Measurements from ENCODE around the gene AMPD3.

AMPD3 gene

DNA sequence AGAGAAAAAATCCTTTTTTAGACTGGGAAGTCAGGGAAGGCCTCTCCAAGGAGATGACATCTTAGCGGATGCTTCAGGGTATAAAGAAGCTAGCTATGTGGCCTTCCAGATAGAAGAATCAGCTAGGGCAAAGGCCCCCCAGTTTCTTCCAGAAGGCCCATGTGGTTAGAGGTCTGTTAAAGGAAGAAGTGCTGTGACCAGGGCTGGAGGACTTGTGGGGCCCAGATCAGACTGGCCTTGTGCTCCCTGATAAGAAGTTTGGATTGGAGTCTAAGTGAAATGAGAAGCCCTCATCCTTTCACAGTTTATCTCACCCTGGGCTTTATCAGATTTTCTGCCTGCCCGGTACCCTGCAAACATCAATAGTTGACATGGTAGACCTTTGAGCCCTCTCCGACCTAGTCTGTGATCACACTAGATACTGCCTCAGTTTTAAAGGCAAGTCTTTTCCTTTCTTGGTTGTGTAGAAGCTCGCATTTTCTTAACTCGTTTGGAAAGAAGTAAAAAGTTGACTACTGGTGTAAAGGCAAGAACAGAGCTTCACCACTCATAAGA lies 7.8 kb downstream of the AMPD3 start:
- DNase-seq: no peak

DNA sequence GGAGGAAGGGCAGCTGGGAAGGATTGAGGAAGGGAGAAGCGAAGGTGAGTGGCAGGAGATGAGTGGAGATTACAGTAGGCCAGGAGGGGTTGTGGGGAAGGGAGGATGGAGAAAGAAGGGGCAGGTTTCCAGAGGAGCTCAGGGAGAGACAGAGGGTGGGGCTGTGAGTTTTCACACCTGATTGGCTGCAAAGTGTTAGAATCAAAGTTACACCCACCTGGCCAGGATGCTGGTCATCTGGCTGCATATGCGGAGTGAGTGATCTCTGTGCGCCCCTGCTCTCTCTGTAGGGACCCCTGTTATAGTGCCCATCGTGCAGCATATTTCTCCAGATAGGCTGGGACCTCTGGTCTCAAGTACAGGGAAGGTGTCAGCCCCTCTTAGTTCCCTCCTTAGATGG lies 18.3 kb downstream of the AMPD3 start:
- no peak for DNase-seq

DNA sequence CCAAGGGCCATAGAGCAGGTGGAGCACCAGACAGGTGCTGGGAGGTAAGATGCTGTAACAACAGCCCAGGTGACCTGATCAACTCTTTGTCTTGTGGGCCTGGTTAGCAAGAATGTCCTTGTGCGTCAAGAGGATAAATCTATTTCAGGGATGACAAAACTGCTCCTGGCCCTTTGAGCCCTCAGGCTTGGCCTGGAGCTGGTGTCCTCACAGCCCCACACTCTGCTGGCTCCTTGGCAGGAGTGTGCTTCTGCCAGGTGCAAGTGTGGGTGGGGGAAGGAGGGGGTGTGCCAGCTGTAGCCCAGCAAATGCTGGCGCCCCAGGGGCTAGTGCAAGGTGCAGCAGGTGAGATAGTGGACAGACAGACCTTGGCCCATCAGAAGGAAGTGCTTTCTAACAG lies 19.5 kb downstream of the AMPD3 start:
- DNase-seq: no peak

DNA sequence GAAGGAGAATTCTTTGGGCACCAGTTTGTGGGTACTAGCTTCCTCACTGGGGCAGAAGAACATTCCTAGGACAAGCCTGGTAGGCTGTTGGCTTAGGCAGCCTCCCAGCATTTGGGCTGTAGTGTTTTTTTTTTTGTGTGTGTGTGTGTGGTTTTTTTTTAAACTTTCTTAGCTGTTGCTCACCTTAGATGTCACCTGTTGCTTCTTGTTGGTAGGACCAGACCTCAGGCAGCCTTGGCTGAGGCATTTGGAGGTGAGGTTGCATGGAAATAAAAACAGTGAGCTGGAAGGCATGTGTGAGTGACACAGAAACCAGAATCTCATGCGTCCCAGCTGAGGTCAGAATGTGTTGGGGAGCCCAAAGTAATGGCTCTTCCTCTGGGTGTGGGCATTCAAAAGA lies 21.3 kb downstream of the AMPD3 start:
- DNase-seq: no peak

DNA sequence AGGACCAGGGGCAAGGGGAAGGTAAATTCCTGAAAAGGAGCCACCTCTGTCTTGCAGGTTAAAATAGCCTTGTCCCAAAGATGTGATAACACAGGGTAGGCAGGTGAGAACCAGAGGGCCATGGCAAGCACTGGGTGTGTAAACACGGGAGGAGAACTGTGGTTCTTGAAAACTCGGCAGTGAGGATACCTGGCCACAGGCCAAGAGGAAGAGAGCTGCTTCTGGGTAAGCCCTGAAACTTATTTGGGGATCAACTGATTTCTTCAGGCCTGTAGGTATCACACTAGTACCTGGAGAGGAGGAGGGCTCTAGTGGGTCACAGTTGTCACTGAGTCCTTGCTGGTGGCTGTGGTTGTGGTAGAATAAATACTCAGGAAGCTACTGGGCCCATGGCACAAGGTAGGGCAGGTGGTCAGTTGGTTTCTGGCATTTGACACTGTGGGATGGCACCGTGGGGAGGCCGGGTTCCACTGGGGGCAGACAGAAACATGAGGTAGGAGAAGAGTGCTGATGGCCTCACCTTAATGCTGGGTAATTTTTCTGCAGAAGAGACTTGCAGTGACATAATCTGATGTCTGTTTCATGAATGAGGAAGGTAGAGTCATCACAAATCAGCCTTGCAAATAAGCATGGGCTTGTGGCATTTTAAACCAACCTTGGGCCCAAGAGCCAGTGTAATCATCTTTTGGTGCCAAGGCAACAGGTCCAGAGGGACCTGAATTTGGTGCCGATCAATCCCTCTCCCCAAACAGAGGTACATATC lies 22.0 kb downstream of the AMPD3 start:
- DNase-seq: no peak

DNA sequence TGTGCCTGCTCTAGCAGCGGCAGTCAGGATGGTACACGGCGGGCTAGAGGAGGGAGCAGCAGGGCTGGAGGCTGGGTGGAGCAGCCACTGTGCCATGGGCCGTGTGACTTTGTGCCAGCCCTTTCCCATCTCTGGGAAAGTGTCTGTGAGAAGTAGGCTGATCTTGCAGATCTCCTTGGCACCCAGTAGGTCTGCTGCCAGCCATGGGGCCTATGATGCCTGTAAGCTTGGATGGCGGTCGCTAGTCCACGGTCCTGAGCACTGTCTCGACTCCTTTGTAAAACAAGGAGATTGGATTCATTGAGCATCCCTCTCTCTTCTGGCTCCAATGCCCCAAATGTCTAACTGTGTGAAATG lies 22.6 kb downstream of the AMPD3 start:
- DNase-seq: no peak

DNA sequence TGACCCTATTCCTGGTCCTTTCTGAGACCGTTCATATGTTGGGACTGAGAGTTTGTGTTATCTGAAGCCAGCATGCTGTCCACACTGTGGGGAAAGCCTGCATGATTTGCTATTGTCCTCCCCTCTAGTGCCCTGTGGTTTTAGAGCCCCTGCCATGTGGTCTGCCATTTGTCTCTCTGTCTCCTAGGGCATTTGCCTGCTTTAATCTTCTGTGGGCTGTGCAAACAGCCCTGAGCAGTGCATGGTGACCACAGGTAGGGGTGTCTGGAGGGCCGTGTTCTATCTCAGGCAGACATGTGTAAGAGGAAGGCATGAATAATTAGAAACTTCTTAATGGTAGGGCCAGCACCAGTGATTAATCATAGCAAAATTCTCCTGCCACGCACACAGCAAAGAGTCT lies 23.0 kb downstream of the AMPD3 start:
- no peak for DNase-seq

DNA sequence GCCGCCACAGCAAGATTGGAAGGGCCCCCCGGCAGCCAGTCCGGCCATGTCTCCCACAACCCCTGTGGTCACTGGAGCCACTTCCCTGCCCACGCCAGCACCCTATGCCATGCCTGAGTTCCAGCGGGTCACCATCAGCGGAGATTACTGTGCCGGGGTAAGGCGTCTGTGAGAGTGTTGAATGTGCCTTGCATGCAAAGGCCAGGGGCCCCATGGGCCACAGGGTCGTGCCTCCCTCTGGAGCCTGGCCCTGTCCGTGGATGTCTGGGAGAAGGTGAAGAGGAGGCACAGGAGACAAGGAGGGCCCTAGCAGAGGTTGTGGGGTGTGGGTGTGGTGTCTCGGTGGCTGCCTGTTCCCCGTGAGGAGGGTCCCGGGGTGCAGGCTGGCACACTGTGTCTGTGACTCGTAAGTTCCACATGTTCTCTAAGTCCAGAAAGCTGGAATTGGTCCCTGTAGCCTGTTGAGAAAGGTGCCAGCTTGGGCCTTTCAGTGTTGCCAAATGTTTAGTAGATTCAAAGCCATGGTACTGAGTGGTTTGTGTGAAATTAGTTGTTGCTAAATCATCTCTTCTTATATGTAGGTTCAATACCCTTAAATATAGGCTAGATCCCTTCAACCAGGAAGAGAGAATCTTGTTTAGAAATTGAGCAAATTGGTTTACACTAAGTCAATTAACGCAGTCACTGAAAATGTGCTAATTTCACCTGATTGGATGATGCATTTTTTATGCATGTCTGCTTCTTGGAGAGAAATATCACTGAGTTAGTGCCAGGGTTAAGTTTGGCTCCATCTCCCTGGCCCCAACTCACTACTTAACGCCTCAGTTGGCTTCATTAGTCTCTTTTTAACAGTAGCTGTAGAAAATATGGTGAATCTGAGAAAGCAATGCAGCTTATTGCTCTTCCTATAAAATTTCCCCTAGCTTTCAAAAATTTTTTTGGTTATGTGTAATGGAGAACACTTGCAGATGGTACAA lies 23.8 kb downstream of the AMPD3 start:
- no peak for DNase-seq

DNA sequence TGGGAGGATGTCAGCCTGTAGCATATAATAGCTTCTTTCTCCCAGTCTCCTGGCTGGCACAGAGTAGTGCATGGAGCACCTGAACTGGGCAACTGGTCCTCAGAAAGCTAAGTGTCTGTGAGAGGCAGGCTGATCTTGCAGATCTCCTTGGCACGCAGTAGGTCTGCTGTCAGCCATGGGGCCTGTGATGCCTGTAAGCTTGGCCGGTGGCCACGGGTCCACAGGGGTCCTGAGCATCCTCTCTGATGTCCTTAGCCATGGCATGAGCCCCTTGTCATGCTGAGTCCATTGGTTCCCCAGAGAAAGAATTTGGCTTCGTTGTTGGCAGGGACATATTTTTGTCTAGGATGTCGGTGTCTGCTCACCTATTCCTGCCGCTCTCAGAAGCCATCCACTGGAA lies 25.0 kb downstream of the AMPD3 start:
- no peak for DNase-seq

DNA sequence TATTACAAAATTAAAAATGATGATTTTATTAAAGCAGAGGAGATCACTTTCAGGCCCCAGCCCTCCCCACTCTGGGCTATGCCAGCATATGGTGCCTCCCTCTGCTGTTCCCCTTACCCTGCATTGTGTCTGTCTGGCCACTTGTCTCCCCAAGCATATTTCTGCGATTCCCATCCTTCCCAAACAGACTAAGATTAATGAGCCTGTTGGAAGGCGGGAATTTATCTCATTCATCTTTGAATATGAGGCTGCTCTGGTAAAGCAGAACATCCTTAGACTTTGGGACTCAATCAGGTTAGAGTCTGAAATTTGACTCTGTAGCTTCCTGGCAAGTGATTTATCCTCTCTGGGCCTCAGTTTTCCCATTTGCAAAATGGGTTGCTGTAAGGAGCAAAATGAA lies 25.7 kb downstream of the AMPD3 start:
- no peak for DNase-seq

DNA sequence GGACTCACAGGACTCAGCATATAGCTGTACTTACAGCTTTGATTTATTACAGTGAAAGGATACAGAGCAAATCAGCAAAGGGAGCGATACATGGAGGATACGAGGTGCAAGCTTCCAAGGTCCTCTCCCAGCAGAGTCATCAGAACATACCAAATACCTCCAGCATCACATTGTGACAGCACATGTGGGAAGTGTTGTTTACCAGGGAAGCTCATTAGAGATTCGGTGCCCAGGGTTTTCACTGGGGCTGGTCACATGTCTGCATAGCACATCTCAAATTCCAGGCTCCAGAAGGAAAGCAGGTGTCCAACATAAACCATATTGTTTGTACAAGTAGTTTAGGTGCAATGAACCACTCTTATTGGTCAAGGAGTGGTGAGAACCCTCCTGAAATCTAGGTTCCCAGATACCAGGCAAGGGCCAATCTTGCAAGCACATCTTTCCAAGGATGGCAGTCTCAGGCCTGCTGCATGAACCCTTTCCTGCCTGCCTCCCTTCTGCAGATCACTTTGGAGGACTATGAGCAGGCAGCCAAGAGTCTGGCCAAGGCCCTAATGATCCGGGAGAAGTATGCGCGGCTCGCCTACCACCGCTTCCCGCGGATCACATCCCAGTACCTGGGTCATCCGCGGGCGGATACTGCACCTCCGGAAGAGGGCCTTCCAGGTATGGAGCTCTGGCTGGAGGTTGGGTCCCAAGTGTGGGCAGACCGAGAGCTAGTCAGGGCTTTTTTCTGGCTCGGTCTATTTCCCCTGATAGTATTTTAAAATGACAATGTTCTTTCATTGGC lies 26.7 kb downstream of the AMPD3 start:
- DNase-seq: no peak

DNA sequence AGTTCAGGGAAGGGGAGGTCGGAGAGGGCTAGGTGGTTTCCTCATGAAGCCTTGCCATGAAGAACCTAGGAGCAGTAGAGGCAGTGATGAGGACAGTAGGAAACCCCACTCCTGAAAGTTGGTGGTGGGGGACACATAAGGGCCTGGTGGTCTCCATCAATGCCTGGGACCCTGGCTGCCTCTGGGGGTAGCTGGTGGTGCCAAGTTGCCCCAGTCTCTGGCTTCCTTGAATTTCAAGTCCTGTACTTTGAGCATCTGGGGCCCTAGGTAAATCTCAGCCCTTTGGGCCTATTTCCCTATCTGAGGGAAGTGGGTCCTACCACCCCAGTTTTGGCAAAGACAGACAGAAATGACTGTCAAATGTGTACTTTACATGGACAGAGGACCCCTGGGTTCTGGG lies 28.1 kb downstream of the AMPD3 start:
- no peak for DNase-seq

DNA sequence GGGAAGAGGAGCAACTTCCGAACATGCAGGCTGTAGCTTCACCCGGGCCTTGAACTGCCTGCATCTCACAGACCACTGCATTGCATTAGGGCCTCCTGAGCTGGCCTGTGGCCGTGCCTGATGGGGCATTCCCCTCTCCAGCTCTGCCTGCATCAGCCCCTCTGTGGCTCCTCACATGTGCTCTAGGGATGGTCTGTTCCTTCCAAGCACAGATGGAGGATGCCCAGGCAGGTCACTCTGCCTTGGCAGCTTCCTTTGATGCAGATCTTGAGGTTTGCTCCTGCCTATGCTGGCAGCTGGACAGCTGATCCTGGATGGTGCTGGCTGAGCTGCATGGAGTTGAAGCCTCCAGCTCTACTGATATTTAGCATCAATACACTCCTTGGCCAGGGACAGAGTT lies 28.5 kb downstream of the AMPD3 start:
- DNase-seq: no peak

DNA sequence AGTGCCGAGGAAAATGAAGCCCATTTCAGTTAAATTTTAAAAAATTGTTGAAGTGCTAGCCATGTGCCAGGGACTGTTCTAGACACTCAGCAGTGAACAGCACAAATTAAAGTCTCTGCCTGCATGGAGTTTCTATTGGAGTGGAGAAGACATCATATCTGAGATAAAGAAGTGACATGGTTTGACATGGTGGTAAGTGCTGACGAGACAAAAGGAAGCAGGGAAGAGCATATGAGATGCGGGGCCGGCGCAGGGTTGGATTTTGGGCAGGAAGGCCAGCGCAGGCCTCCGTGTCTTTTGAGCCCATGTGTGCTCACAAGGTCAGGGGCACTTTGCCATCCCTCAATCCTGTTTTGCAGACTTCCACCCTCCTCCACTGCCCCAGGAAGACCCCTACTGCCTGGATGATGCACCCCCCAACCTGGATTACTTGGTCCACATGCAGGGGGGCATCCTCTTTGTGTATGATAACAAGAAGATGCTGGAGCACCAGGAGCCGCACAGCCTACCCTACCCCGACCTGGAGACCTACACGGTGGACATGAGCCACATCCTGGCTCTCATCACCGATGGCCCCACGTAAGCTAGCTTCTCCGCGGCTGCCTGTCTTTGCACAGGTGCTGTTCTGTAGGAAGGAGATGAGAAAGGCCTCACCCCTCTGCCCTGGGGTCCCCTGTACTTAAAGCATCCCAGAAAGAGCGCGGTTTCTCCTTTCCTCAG lies 29.6 kb downstream of the AMPD3 start:
- DNase-seq: no peak

DNA sequence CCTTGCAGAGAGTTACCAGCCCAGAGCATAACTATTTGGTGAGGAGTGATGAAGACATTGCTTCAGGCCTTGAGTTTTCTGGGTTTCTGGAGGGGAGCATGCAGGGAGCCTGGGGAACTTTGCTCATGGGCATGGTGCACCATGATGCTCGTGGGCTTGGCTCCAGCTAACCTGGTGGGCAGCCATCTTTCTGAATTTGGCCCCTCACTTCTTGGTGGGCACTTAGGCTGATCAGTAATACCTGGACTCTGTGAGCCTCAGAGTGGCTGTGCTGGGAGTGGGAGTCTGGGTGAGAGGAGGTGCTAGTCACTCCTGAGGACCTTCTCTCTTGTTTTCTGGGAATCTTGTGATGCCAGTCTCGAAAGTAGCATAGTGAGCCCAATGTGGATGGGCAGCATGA lies 30.6 kb downstream of the AMPD3 start:
- no peak for DNase-seq

DNA sequence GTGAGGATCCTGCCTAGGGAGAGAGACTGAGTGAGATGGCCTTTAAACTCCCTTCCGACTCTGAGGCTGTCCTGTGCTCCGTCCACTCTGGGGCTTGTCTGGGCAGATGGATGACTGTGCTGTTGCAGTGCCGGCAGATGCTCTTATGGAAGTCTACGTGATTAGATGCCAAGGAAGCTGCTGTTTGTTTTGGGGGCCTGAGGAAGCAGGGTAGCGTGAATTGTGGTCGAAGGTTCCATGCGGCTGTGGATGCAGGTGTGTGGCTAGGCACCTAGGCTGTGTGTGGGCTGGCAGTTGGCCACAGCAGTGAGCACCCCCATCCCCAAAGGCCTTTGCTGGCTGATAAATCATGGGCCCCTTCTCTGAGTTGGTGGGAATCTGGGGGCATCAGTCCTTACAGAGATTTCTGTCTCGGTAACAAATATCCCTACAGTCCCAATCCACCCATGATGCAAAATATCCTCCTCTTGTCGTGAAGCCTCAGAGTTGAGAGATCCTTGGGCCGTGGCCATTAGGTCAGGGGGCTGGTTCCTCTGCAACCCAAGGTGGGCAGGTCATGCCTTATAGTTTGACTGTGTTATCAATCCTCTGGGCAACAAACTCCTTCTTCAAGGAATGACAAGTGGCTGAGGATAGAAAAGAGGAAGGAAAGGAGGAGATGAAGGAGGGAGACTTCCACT lies 31.2 kb downstream of the AMPD3 start:
- no peak for DNase-seq

DNA sequence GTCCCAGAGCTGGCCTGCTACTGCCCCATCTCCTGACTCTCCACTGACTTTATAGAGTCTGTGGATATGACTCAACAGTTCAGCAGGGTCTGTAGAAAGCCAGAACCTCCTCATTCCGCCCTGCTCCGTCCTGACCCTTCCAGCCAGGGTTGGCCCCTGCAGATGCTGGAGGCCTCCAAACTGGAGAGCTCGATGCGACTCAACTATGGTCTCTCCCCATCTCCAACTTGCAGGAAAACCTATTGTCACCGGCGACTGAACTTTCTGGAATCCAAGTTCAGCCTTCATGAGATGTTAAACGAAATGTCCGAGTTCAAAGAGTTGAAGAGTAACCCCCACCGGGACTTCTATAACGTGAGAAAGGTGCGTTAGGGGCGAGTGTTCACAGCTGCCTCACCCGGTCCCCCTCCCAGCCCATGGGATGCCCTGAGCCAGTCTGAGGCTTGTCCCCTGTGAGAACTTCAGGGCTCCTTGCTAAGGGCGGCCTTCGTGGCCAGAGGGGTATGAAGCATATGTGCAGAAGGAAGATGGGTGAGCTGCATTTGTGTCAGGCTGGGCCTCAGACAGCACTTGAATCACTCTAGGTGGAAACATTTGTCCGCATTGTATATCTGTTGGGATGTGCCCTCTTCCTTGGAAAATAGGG lies 32.1 kb downstream of the AMPD3 start:
- no peak for DNase-seq

DNA sequence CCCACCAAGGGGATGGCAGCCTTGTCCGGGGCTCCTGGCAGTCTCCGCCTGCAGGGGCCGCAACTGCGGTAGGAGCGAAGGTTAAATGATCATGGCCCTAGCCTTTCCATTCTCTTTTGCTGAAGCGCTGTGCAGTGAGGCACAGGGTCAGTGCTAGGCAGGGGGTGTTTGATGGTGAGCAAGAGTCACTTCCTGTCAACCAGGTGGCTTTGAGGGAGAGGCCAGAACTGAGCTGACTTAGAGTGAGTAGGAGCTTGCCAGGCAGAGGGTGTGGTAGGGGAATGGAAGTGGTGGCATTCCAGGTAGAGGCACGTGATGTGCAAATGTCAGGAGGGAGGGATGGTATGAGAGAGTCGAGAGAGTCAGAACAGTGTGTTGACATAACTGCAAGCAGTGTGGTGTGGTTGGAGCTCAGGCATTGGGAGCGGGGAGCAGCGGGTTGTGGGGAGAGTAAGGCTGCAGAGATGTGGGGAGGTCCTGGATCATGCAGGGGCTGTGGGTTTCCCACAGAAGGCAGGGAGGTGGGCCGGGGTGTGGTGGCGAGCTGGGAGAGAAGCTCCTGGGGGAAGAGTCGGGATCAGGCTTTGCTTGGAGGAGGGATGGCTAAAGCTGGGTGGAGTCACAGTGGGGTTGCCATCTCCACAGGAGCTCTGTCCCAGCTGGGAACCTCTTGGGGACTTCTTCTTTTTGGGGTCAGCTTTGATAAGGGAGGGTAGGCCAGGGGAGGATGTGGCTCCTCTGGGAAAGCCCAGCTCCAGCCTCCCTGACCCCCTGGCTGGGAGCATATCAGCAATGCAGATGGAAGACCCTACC lies 33.3 kb downstream of the AMPD3 start:
- no peak for DNase-seq

DNA sequence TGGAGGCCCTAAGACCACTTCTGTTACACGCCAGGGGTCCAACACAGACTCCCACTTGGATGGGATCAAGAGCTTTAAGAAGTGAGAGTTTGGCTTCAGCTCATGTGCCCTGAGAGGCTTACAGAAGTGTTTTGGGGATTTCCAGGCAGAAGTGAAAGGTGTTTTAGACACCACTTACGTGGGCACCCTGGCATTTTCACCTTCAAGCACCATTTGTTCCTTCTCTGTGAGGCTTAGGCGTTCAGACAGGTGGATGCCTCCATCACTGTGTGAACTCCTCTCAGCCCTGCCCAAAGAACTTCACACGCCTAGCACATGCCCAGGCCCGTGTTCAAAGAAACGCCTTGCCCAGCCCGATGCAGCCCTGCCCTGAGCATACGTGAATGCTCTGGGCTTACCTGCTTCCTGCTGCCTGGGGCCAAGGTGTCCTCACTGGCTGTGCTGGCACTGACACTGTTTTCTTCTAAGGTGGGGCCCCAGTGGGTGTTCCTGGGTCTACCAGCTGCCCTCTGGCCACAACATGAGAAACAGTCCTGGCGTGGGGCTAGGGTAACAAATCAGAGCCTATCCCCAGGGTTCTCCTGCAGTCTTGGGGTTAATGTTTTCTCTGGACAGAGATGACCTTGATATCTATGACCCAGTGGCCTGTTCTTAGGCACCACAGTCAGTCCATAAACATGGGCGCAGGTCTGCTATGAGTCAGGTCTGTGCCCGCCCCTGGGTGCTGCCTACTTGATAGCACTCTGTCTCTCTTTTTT lies 34.0 kb downstream of the AMPD3 start:
- DNase-seq: no peak

DNA sequence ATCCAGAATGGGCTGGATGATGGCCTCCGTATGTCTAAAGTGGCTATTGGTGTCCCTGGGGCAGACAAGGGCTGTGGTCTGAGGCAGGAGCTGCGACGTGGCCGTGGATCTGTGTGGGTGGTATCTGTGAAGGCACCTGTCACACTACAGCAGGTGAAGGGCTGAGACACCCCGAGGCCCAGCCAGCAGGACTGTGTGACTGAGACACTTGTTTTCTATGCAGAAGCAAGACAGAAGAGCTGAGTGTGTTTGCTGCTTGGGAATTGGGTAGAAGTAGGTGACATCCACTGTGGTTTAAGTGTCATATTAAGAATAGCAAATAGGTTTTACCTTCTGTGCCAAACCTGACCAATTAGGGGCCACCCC lies 35.0 kb downstream of the AMPD3 start:
- no peak for DNase-seq

Measured in stimulated activated CD4-positive, alpha-beta T cell treated with anti-CD3 and anti-CD28 coated beads, Interleukin-4, amount 100 ng/mL, for 4 hours (primary cell).